GM12892 (cell line): ENCODE data around the gene ADA.

Experiments
- POLR2A ChIP-seq: IDR thresholded peaks from 2 replicates; pipeline ENCODE4 v1.6.1; 2011; ENCODE audit warnings: low read depth, low read length, control low read depth
- POLR2AphosphoS5 ChIP-seq: IDR thresholded peaks from 2 replicates; pipeline ENCODE4 v1.6.1; 2011; ENCODE audit warnings: low read depth, low read length, control low read depth
- TAF1 ChIP-seq: IDR thresholded peaks from 2 replicates; pipeline ENCODE4 v1.6.1; 2011; ENCODE audit warnings: low read depth, mild to moderate bottlenecking, control low read depth, low read length, borderline replicate concordance

GRCh38 chr20:44627364-44628010 lies 24.0 kb downstream of the ADA start:
- TF ChIP-seq POLR2A (no peak), POLR2AphosphoS5 (no peak), TAF1 (no peak)
